Endothelial cell of umbilical vein (primary cell): Measurements from ENCODE around the gene PLEKHG5. TPM values are rescaled to one million over a fixed set of nuclear protein-coding genes. Genes with fewer than 3 reads are reported as not detected.
A peak's percentile ranks its signal among the peaks of the same experiment; 100 is the strongest.

ENCODE experiments used
- BruUV-seq: library from RNA; stranded (reverse); fragments of 400-500 nt; replicated peaks from 2 replicates; lab custom pipeline; 2021; lab: Mats Ljungman, UMichigan
- CTCF ChIA-PET: fragments of 300-600, 350-600 bp; sonication (Branson Sonifier 250); formaldehyde crosslinking; loops from one replicate; lab custom pipeline; 2021; ENCODE audit warnings: antibody characterized with exemption, inconsistent platforms; lab: Charles Lee
- POLR2A ChIA-PET: fragments of 300-600, 350-600 bp; sonication (Branson Sonifier 250); formaldehyde crosslinking; loops from one replicate; lab custom pipeline; 2021; ENCODE audit warnings: antibody characterized with exemption, inconsistent platforms; lab: Charles Lee
- DNase-seq: peaks from one replicate; pipeline ENCODE4 v3.0.0-alpha.2; 2011; ENCODE audit warnings: low read depth, low spot score
- FAIRE-seq: peaks from 2 replicates; lab custom pipeline; 2011; peaks lifted over from hg19 to GRCh38; lab: Jason Lieb, UNC
- H2AFZ ChIP-seq: 2 replicates; pipeline ENCODE4 v1.6.0; 2012; ENCODE audit warnings: low read depth, low read length, control low read depth, inconsistent platforms
- H3K27ac ChIP-seq: 2 replicates; pipeline ENCODE4 v1.5.1; 2011; ENCODE audit warnings: low read depth, mild to moderate bottlenecking, control low read depth, low read length, moderate library complexity; ENCODE audit not compliant: insufficient read depth
- H3K27me3 ChIP-seq, 2 experiments: 2 replicates each; pipeline versions ENCODE4 v1.6.0 to v1.6.1; 2011; ENCODE audit warnings: low read length in 2 of 2, mixed read lengths in 1 of 2; ENCODE audit not compliant: control insufficient read depth in 2 of 2, insufficient read depth in 2 of 2
- H3K36me3 ChIP-seq, 2 experiments: 2 replicates in 1 of 2; 3 replicates in 1 of 2; pipeline ENCODE4 v1.5.1; 2011; ENCODE audit warnings: low read length in 2 of 2, mild to moderate bottlenecking in 1 of 2, moderate library complexity in 1 of 2; ENCODE audit not compliant: control insufficient read depth in 2 of 2, insufficient read depth in 2 of 2; ENCODE audit errors: extremely low read depth in 1 of 2
- H3K4me1 ChIP-seq: 3 replicates; pipeline ENCODE4 v1.5.1; 2011; ENCODE audit warnings: mild to moderate bottlenecking, low read length; ENCODE audit not compliant: control insufficient read depth, insufficient read depth; ENCODE audit errors: extremely low read depth
- H3K4me2 ChIP-seq: 2 replicates; pipeline ENCODE4 v1.6.1; 2011; ENCODE audit warnings: low read length, control low read depth, mixed read lengths; ENCODE audit not compliant: insufficient read depth
- H3K4me3 ChIP-seq, 3 experiments: fragments of 200-600 bp in 1 of 3; sonication (generic), shearing (Covaris generic) in 1 of 3; replicated peaks in 1 of 3; 2 replicates each; pipeline ENCODE4 v1.5.1; 2011 to 2016; ENCODE audit warnings: control low read depth in 3 of 3, low read length in 3 of 3, mild to moderate bottlenecking in 2 of 3, inconsistent platforms in 1 of 3, low read depth in 1 of 3, moderate library complexity in 1 of 3; ENCODE audit not compliant: insufficient read depth in 1 of 3
- H3K79me2 ChIP-seq: 2 replicates; pipeline ENCODE4 v1.6.0; 2012; ENCODE audit warnings: low read length, inconsistent platforms; ENCODE audit not compliant: control insufficient read depth, insufficient read depth
- H3K9ac ChIP-seq: replicated peaks from 2 replicates; pipeline ENCODE3; 2011; ENCODE audit warnings: low read length, control low read depth; ENCODE audit not compliant: insufficient read depth; ENCODE audit errors: extremely low read depth
- H3K9me1 ChIP-seq: replicated peaks from 3 replicates; pipeline ENCODE4 v1.6.0; 2011; ENCODE audit warnings: mild to moderate bottlenecking, low read length; ENCODE audit not compliant: control insufficient read depth, insufficient read depth; ENCODE audit errors: extremely low read depth
- H3K9me3 ChIP-seq: replicated peaks from 2 replicates; pipeline ENCODE4 v1.5.1; 2012; ENCODE audit warnings: low read length, inconsistent platforms; ENCODE audit not compliant: control insufficient read depth, insufficient read depth
- H4K20me1 ChIP-seq: replicated peaks from 2 replicates; pipeline ENCODE3; 2011; ENCODE audit warnings: mild to moderate bottlenecking, low read length; ENCODE audit not compliant: control insufficient read depth, insufficient read depth; ENCODE audit errors: extremely low read depth
- FOS ChIP-seq: IDR thresholded peaks from 2 replicates; pipeline ENCODE4 v1.6.1; 2011; ENCODE audit warnings: mild to moderate bottlenecking, low read length, moderate library complexity, borderline replicate concordance; ENCODE audit not compliant: insufficient read depth
- GATA2 ChIP-seq: IDR thresholded peaks from 2 replicates; pipeline ENCODE4 v1.7.0; 2011; ENCODE audit warnings: low read depth, mild to moderate bottlenecking, moderate library complexity, mixed read lengths, low read length; ENCODE audit not compliant: insufficient read length, insufficient read depth
- JUN ChIP-seq: IDR thresholded peaks from 2 replicates; pipeline ENCODE4 v1.6.1; 2011; ENCODE audit warnings: borderline replicate concordance, low read depth; ENCODE audit not compliant: insufficient read length, insufficient read depth
- MYC ChIP-seq: IDR thresholded peaks from one replicate; pipeline ENCODE4 v1.6.1; 2011; ENCODE audit warnings: mild to moderate bottlenecking, low read depth, low read length
- POLR2A ChIP-seq: IDR thresholded peaks from 2 replicates; pipeline ENCODE4 v1.6.1; 2012; ENCODE audit warnings: low read depth, mild to moderate bottlenecking, control low read depth, low read length
- POLR2AphosphoS5 ChIP-seq: IDR thresholded peaks from 2 replicates; pipeline ENCODE4 v1.6.1; 2012; ENCODE audit warnings: low read depth, mild to moderate bottlenecking, control low read depth, low read length, moderate library complexity; ENCODE audit not compliant: insufficient read depth
- dilution Hi-C: fragments of 300-500 bp; cut with MboI; formaldehyde crosslinking; loops from one replicate; pipeline ENCODE4 v1.15.0; 2019; ENCODE audit warnings: low sequenced_read_pairs; ENCODE audit not compliant: extremely low pct_ligation_motif_present
- intact Hi-C: fragments of 100-400 bp; cut with micrococcal nuclease; formaldehyde crosslinking; loops from one replicate; pipeline ENCODE4 v1.10.0; 2022
- polyA plus RNA-seq, 4 experiments: library from polyadenylated mRNA; depleted of rRNA in 3 of 4; stranded (reverse) in 3 of 4; unstranded in 1 of 4; fragments of >200 nt; gene quantifications; 2 replicates each; pipeline versions ENCODE4 v1.2.1 to v1.2.3, GENCODE V29; 2011 to 2012; ENCODE audit warnings: missing spikeins in 1 of 4
- total RNA-seq: library from RNA; stranded (reverse); gene quantifications from 2 replicates; pipeline ENCODE4 v1.2.3, GENCODE V29; 2021
- TF ChIP-seq, protein P1 (sequence below), 2 donors: IDR thresholded peaks; 1 replicate in 1 of 2; 2 replicates in 1 of 2; pipeline ENCODE4 v1.5.1; 2011; ENCODE audit warnings: low read length in 2 of 2, mild to moderate bottlenecking in 2 of 2, moderate library complexity in 2 of 2, control low read depth in 1 of 2, inconsistent platforms in 1 of 2, low read depth in 1 of 2; ENCODE audit not compliant: insufficient read depth in 1 of 2; ENCODE audit errors: extremely low read depth in 1 of 2
- TF ChIP-seq, protein P2 (sequence below): IDR thresholded peaks from 2 replicates; pipeline ENCODE4 v1.6.1; 2011; ENCODE audit not compliant: insufficient read depth, insufficient read length

Gene PLEKHG5
- total and polyA plus RNA-seq, 2 donors (not counting 3 experiments of a cell fraction or from before 2014, with no cell fraction given), result 30.6 to 56.9 TPM

DNA sequence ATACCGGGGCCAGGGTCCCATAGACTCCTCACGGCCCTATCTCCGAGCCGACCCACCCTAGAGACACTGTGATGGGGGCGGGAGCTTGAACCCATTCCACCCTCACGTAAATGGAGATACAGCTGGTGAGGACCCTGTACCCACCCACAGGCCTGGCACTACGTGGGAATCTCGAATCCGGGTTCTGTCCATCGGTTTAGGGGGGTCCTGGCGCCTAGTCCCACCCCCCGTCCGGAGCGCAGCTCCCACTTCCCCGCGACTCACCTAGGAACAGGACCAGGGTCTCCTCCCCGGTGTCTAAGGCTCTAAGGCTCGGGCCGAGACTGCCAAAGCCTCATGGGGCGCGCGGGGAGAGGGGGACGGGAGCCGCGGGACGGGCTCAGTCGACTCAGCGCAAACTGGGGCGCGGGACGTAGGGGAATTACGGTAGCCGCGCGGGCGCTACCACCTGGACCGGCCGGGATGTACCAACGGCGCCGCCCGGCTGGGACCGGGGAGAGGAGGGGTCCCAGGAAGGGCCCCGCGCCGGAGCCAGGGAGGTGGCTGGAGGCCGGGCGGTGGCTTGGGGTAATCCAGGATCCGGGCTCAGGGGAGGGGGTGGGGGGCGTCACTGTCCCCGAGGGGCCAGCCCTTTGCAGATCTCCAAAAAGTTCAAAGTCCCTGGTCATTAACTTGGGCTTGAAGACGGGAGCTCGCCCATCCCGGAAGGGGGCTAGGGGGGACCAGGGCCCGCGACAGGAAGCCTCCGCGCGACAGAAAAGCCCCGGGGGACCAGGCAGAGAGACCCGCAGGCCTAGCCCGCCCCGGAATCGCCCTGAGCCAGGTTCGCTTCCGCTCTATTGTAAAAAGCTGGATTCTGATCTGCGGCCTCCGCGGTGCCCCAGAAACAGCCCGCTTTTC is 1.0 kb downstream of the PLEKHG5 start:
- Histone ChIP-seq H3K27me3 (no peaks in the 10 kb centered on the region), H3K79me2 (no peaks in the 10 kb centered on the region), H4K20me1 (no peaks in the 10 kb centered on the region), H3K4me3 (peak overlapping the region; percentile 26 to 62 (median 43)), H2AFZ (peak overlapping the region; percentile 33), H3K4me1 (peaks cover 44% of the 10 kb centered on the region), H3K4me2 (peak overlapping the region; percentile 79), H3K27ac (peak overlapping the region; percentile 86), H3K36me3 (no peaks in the 10 kb centered on the region), H3K9me3 (no peaks in the 10 kb centered on the region), H3K9me1 (no peaks in the 10 kb centered on the region), H3K9ac (peak overlapping the region; percentile 58)
- CTCF ChIA-PET, result interaction anchor here (0.8 to 10.9 kb wide), 16 partner anchors 9 to 285 kb away, joined by 3 to 113 read pairs (median 3); partner anchors contain the start of gene NOL9
- BruUV-seq, result no TSS peak
- intact Hi-C loops (loop anchor here (1.0 to 10.0 kb wide), 5 partner anchors 33 to 294 kb away; partner anchors contain the start of genes CAMTA1 and KLHL21), dilution Hi-C loops (no loop called here)
- POLR2A ChIA-PET, result interaction anchor here (0.7 kb wide), 1 partner anchor 63 kb away, joined by 5 read pairs; no protein-coding TSS in a partner anchor
- DNase-seq (peak; percentile 57), FAIRE-seq (peak; percentile 80)
- no peak for TF ChIP-seq FOS
- TF ChIP-seq POLR2AphosphoS5, result peak; percentile 57

DNA sequence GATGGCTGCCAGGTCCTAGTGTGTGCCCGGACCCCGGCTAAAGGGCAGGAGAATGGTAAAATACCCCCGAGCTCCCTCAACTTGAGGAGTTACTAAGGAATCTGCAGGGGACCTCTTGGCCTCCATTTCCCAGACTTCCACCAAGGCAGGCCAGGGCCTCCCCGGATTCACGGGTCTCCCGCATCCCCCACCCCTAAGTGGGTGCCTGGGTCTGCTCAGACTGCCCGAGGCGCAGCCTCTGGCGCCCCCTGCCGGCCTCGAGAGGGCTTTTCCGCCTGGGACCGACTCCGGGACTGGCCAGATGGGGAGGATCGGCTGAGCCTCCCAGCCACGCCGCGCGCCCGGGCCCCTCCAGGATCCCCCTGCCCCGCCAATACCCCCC is 1.7 kb downstream of the PLEKHG5 start:
- intact Hi-C loops (loop anchor here (1.0 to 10.0 kb wide), 4 partner anchors 66 to 295 kb away; partner anchors contain the start of genes CAMTA1 and KLHL21), dilution Hi-C loops (no loop called here)
- no peaks in the 10 kb centered on the region for H3K27me3 ChIP-seq
- FAIRE-seq, result peak; percentile 38
- peak overlapping the region; percentile 33 for H2AFZ ChIP-seq
- peak overlapping the region; percentile 26 to 62 (median 43) for H3K4me3 ChIP-seq
- no TSS peak for BruUV-seq
- no peaks in the 10 kb centered on the region for H4K20me1 ChIP-seq
- no peaks in the 10 kb centered on the region for H3K9me1 ChIP-seq
- H3K9me3 ChIP-seq, result no peaks in the 10 kb centered on the region
- peak overlapping the region; percentile 58 for H3K9ac ChIP-seq
- H3K4me2 ChIP-seq, result peak overlapping the region; percentile 79
- CTCF ChIA-PET, result interaction anchor here (0.8 to 10.9 kb wide), 11 partner anchors 9 to 285 kb away, joined by 3 to 113 read pairs (median 4); partner anchors contain the start of gene NOL9
- peak; percentile 71 for DNase-seq
- no peaks in the 10 kb centered on the region for H3K36me3 ChIP-seq
- H3K4me1 ChIP-seq, result peaks cover 44% of the 10 kb centered on the region
- peak overlapping the region; percentile 86 for H3K27ac ChIP-seq
- TF ChIP-seq MYC (no peak), JUN (no peak), GATA2 (no peak), POLR2A (no peak)
- TF ChIP-seq, protein P1, sequence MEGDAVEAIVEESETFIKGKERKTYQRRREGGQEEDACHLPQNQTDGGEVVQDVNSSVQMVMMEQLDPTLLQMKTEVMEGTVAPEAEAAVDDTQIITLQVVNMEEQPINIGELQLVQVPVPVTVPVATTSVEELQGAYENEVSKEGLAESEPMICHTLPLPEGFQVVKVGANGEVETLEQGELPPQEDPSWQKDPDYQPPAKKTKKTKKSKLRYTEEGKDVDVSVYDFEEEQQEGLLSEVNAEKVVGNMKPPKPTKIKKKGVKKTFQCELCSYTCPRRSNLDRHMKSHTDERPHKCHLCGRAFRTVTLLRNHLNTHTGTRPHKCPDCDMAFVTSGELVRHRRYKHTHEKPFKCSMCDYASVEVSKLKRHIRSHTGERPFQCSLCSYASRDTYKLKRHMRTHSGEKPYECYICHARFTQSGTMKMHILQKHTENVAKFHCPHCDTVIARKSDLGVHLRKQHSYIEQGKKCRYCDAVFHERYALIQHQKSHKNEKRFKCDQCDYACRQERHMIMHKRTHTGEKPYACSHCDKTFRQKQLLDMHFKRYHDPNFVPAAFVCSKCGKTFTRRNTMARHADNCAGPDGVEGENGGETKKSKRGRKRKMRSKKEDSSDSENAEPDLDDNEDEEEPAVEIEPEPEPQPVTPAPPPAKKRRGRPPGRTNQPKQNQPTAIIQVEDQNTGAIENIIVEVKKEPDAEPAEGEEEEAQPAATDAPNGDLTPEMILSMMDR (IDR thresholded peaks at IDR 0.05; ENCODE audit: extremely low read depth in 1 of 2, insufficient read depth in 1 of 2, low read depth in 1 of 2, low read length in 2 of 2), result peak; percentile 90 to 97
- TF ChIP-seq, protein P2, sequence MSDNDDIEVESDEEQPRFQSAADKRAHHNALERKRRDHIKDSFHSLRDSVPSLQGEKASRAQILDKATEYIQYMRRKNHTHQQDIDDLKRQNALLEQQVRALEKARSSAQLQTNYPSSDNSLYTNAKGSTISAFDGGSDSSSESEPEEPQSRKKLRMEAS, result no peak
- POLR2A ChIA-PET, result no interaction called here
- peaks cover 4% of the 10 kb centered on the region for H3K79me2 ChIP-seq
